Gastrocnemius medialis (tissue), 4 donors: ENCODE data around the gene UQCRH.

Experiments used
- POLR2A ChIP-seq, 2 donors: fragments of 450-650 bp; IDR thresholded peaks; one replicate each; pipeline ENCODE4 v1.6.1; 2017; ENCODE audit warnings: antibody characterized with exemption in 2 of 2, mild to moderate bottlenecking in 2 of 2, moderate library complexity in 2 of 2
- TF ChIP-seq, protein P1 (sequence below), 5 experiments: fragments of 450-650 bp in 3 of 5; fragments of 200-600 bp in 2 of 5; sonication (generic) in 2 of 5; IDR thresholded peaks in 4 of 5; conservative IDR thresholded peaks in 1 of 5; 1 replicate in 4 of 5; 2 replicates in 1 of 5; pipeline ENCODE4 v1.5.1; 2016 to 2019; ENCODE audit warnings: antibody characterized with exemption in 5 of 5, mild to moderate bottlenecking in 3 of 5, moderate library complexity in 3 of 5

GRCh38 chr1:46333300-46334029 is 30.0 kb downstream of the UQCRH start:
- TF ChIP-seq, protein P1, sequence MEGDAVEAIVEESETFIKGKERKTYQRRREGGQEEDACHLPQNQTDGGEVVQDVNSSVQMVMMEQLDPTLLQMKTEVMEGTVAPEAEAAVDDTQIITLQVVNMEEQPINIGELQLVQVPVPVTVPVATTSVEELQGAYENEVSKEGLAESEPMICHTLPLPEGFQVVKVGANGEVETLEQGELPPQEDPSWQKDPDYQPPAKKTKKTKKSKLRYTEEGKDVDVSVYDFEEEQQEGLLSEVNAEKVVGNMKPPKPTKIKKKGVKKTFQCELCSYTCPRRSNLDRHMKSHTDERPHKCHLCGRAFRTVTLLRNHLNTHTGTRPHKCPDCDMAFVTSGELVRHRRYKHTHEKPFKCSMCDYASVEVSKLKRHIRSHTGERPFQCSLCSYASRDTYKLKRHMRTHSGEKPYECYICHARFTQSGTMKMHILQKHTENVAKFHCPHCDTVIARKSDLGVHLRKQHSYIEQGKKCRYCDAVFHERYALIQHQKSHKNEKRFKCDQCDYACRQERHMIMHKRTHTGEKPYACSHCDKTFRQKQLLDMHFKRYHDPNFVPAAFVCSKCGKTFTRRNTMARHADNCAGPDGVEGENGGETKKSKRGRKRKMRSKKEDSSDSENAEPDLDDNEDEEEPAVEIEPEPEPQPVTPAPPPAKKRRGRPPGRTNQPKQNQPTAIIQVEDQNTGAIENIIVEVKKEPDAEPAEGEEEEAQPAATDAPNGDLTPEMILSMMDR (IDR thresholded peaks at IDR 0.05 in 4 of 5, conservative IDR thresholded peaks at IDR 0.05 in 1 of 5), result no peak
- no peak for TF ChIP-seq POLR2A (IDR thresholded peaks at IDR 0.05)
